ENCODE measurements around the gene CD7. TPM values are rescaled to one million over a fixed set of nuclear protein-coding genes. Genes with fewer than 3 reads are reported as not detected.

CD7 gene
- total RNA-seq (0.58 and 0.67 TPM in 2 replicates), polyA plus RNA-seq (1.3 and 3.2 TPM in 2 replicates), polyA minus RNA-seq (1.1 and 7.4 TPM in 2 replicates)
- 0.47 TPM for total RNA-seq (2013)

- H3K4me3 ChIP-seq (ENCODE audit: control extremely low read depth in 1 of 5, extremely low read depth in 1 of 5, insufficient read depth in 1 of 5, low read depth in 2 of 5, low read length in 4 of 5), result no peak within 1 kb of the TSS
- no peaks in the 10 kb centered on the region for H3K79me2 ChIP-seq (ENCODE audit: control insufficient read depth, insufficient read depth, low read length)
- peaks cover 16% of the 10 kb centered on the region for H3K27me3 Mint-ChIP-seq
- peaks cover 0 to 36% (median 13%) of the 10 kb centered on the region in 4 experiments for H3K27me3 ChIP-seq (replicated peaks in 1 of 4; ENCODE audit: control extremely low read depth in 1 of 4, control insufficient read depth in 3 of 4, insufficient read depth in 4 of 4, low read length in 3 of 4)
- TF ChIP-seq, protein P1, sequence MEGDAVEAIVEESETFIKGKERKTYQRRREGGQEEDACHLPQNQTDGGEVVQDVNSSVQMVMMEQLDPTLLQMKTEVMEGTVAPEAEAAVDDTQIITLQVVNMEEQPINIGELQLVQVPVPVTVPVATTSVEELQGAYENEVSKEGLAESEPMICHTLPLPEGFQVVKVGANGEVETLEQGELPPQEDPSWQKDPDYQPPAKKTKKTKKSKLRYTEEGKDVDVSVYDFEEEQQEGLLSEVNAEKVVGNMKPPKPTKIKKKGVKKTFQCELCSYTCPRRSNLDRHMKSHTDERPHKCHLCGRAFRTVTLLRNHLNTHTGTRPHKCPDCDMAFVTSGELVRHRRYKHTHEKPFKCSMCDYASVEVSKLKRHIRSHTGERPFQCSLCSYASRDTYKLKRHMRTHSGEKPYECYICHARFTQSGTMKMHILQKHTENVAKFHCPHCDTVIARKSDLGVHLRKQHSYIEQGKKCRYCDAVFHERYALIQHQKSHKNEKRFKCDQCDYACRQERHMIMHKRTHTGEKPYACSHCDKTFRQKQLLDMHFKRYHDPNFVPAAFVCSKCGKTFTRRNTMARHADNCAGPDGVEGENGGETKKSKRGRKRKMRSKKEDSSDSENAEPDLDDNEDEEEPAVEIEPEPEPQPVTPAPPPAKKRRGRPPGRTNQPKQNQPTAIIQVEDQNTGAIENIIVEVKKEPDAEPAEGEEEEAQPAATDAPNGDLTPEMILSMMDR (IDR thresholded peaks at IDR 0.05), result no peak
- TF ChIP-seq EZH2 (IDR thresholded peaks at IDR 0.05; ENCODE audit: borderline replicate concordance, insufficient read depth, low read depth, low read length, poor library complexity, severe bottlenecking), result no peak
- peaks cover 18% of the 10 kb centered on the region for H3K4me1 Mint-ChIP-seq
- WGBS (ENCODE audit: insufficient coverage), result 92% methylated on average over 25 of the region's 26 CpGs
- no peaks in the 10 kb centered on the region for H4K20me1 ChIP-seq (ENCODE audit: control insufficient read depth, insufficient read depth, low read length, poor library complexity, severe bottlenecking)
- no peak within 1 kb of the TSS for H2AFZ ChIP-seq (ENCODE audit: insufficient read depth, low read depth, low read length, poor library complexity, severe bottlenecking)
- H3K4me1 ChIP-seq (ENCODE audit: control insufficient read depth in 2 of 2, insufficient read depth in 2 of 2, low read length in 2 of 2), result peaks cover 26 to 33% of the 10 kb centered on the region in 2 donors
- ATAC-seq (ENCODE audit: low read depth), result no peak
- no peaks in the 10 kb centered on the region for H3K36me3 ChIP-seq (replicated peaks in 1 of 2; ENCODE audit: control extremely low read depth in 1 of 2, control insufficient read depth in 1 of 2, extremely low read depth in 1 of 2, insufficient read depth in 2 of 2, low read length in 1 of 2)
- no peak within 1 kb of the TSS for H3K4me3 Mint-ChIP-seq
- CTCF ChIA-PET, result interaction anchor here (0.9 to 2.2 kb wide), 5 partner anchors 17 to 112 kb away, joined by 3 to 8 read pairs (median 5); no protein-coding TSS in a partner anchor
- H3K27ac ChIP-seq (ENCODE audit: low read length in 2 of 2), result no peak within 1 kb of the TSS
- H3K9me3 ChIP-seq (ENCODE audit: control extremely low read depth in 1 of 3, control insufficient read depth in 2 of 3, insufficient read depth in 1 of 3, low read length in 2 of 3), result peaks cover 0 to 29% (median 0%) of the 10 kb centered on the region in 3 donors
- POLR2A ChIA-PET, result no interaction called here
- H3K27ac Mint-ChIP-seq, result no peak within 1 kb of the TSS
- no peak for DNase-seq
- H3K9ac ChIP-seq (ENCODE audit: low read length), result no peak within 1 kb of the TSS
- intact Hi-C loops (cut with micrococcal nuclease), result no loop called here
- no peak within 1 kb of the TSS for H3K4me2 ChIP-seq (replicated peaks; ENCODE audit: low read depth, low read length, poor library complexity, severe bottlenecking)
- no peaks in the 10 kb centered on the region for H3K9me3 Mint-ChIP-seq (ENCODE audit: insufficient read depth)
Measured at GRCh38 chr17:82317394-82318168, at the start of gene CD7. CD7 (minus strand) TSS chr17:82317608; CDS start chr17:82317495, 113 bp downstream.

DNA sequence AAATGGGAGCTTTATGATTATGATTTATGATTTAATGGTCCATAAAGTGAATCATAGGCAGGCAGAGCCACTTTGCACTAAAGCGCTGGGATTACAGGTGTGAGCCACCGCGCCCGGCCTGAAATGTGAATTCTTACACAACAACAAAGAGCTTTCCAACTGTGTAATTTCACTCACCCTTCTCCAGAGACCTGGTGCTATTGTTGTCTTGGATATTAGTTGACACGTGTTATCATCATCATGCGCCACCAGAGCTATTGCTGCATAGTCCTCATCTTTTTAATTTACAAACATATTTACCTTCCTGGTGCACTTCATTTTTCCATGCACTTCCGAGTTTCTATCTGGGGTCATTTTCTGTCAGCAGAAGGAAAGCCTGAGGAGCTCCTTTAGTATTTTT is 49.3 kb upstream of the CD7 start:
- 100% methylated on average over 1 of the region's 7 CpGs for WGBS (ENCODE audit: insufficient coverage)
- H3K27ac Mint-ChIP-seq, result no peak overlapping the region
- H3K4me1 Mint-ChIP-seq, result peaks cover 11% of the 10 kb centered on the region
- CTCF ChIA-PET, result interaction anchor here (0.5 kb wide), 1 partner anchor 1883 kb away, joined by 3 read pairs; no protein-coding TSS in a partner anchor
- H4K20me1 ChIP-seq (ENCODE audit: control insufficient read depth, insufficient read depth, low read length, poor library complexity, severe bottlenecking), result no peaks in the 10 kb centered on the region
- peaks cover 30% of the 10 kb centered on the region for H3K27me3 Mint-ChIP-seq
- H3K9me3 ChIP-seq (ENCODE audit: control extremely low read depth in 1 of 3, control insufficient read depth in 2 of 3, insufficient read depth in 1 of 3, low read length in 2 of 3), result no peaks in the 10 kb centered on the region
- no peak overlapping the region for H3K27ac ChIP-seq (ENCODE audit: low read length in 2 of 2)
- no peak overlapping the region for H3K9ac ChIP-seq (ENCODE audit: low read length)
- intact Hi-C loops (cut with micrococcal nuclease), result no loop called here
- POLR2A ChIA-PET, result no interaction called here
- DNase-seq (no peak), ATAC-seq (ENCODE audit: low read depth) (no peak)
- no peaks in the 10 kb centered on the region for H3K9me3 Mint-ChIP-seq (ENCODE audit: insufficient read depth)
- H3K4me1 ChIP-seq (ENCODE audit: control insufficient read depth in 2 of 2, insufficient read depth in 2 of 2, low read length in 2 of 2), result peaks cover 12% of the 10 kb centered on the region in 2 donors
- TF ChIP-seq, protein P1 (IDR thresholded peaks at IDR 0.05), result no peak
- TF ChIP-seq EZH2 (IDR thresholded peaks at IDR 0.05; ENCODE audit: borderline replicate concordance, insufficient read depth, low read depth, low read length, poor library complexity, severe bottlenecking), result no peak
- H2AFZ ChIP-seq (ENCODE audit: insufficient read depth, low read depth, low read length, poor library complexity, severe bottlenecking), result no peak overlapping the region
- no peak overlapping the region for H3K4me2 ChIP-seq (replicated peaks; ENCODE audit: low read depth, low read length, poor library complexity, severe bottlenecking)
- H3K4me3 ChIP-seq (ENCODE audit: control extremely low read depth in 1 of 5, extremely low read depth in 1 of 5, insufficient read depth in 1 of 5, low read depth in 2 of 5, low read length in 4 of 5), result no peak overlapping the region
- H3K27me3 ChIP-seq (replicated peaks in 1 of 4; ENCODE audit: control extremely low read depth in 1 of 4, control insufficient read depth in 3 of 4, insufficient read depth in 4 of 4, low read length in 3 of 4), result peaks cover 0 to 15% (median 3%) of the 10 kb centered on the region in 4 experiments
- H3K4me3 Mint-ChIP-seq, result no peak overlapping the region
- no peaks in the 10 kb centered on the region for H3K36me3 ChIP-seq (replicated peaks in 1 of 2; ENCODE audit: control extremely low read depth in 1 of 2, control insufficient read depth in 1 of 2, extremely low read depth in 1 of 2, insufficient read depth in 2 of 2, low read length in 1 of 2)
- no peaks in the 10 kb centered on the region for H3K79me2 ChIP-seq (ENCODE audit: control insufficient read depth, insufficient read depth, low read length)
